Calu3 (cell line): ENCODE results near the gene UGT1A9. TPM values are rescaled to one million over a fixed set of nuclear protein-coding genes. Genes with fewer than 3 reads are reported as not detected.

Experiments used
- BruUV-seq: library from RNA; stranded (reverse); fragments of 400-500 nt; replicated peaks from 2 replicates; lab custom pipeline; 2021; lab: Mats Ljungman, UMichigan
- CTCF ChIA-PET: fragments of 300-600 bp; sonication (Branson Sonifier 250); formaldehyde crosslinking; loops from one replicate; lab custom pipeline; 2022; ENCODE audit warnings: antibody characterized with exemption; lab: Charles Lee
- DNase-seq: peaks from one replicate; pipeline ENCODE4 v3.0.0; 2022
- H3K27ac Mint-ChIP-seq: one replicate; pipeline ENCODE4 v1.8.0; 2022; ENCODE audit warnings: mixed read lengths; ENCODE audit not compliant: unreplicated experiment
- H3K27me3 Mint-ChIP-seq: one replicate; pipeline ENCODE4 v1.8.0; 2022; ENCODE audit warnings: mixed read lengths; ENCODE audit not compliant: unreplicated experiment
- H3K36me3 Mint-ChIP-seq: one replicate; pipeline ENCODE4 v1.8.0; 2022; ENCODE audit warnings: mild to moderate bottlenecking, moderate library complexity, mixed read lengths; ENCODE audit not compliant: insufficient read depth, unreplicated experiment
- H3K4me1 Mint-ChIP-seq: one replicate; pipeline ENCODE4 v1.8.0; 2022; ENCODE audit warnings: mild to moderate bottlenecking, low read depth, mixed read lengths; ENCODE audit not compliant: unreplicated experiment
- H3K4me3 Mint-ChIP-seq: one replicate; pipeline ENCODE4 v1.8.0; 2022; ENCODE audit warnings: mild to moderate bottlenecking, low read depth, moderate library complexity, mixed read lengths; ENCODE audit not compliant: unreplicated experiment
- H3K9me3 Mint-ChIP-seq: one replicate; pipeline ENCODE4 v1.8.0; 2022; ENCODE audit warnings: low read depth, mixed read lengths; ENCODE audit not compliant: unreplicated experiment
- intact Hi-C: fragments of 100-400 bp; cut with micrococcal nuclease; formaldehyde crosslinking; loops from one replicate; pipeline ENCODE4 v1.10.0; 2022; ENCODE audit not compliant: unreplicated experiment
- total RNA-seq: library from RNA; stranded (reverse); gene quantifications from 2 replicates; pipeline ENCODE4 v1.2.3, GENCODE V29; 2022
- TF ChIP-seq, protein P1 (sequence below): fragments of 200-600 bp; IDR thresholded peaks from one replicate; pipeline ENCODE4 v1.8.0; 2022; ENCODE audit warnings: antibody characterized with exemption; ENCODE audit not compliant: unreplicated experiment

The UGT1A9 gene
- total RNA-seq, 1 experiment from 2014 or later = 4.3 TPM

DNA sequence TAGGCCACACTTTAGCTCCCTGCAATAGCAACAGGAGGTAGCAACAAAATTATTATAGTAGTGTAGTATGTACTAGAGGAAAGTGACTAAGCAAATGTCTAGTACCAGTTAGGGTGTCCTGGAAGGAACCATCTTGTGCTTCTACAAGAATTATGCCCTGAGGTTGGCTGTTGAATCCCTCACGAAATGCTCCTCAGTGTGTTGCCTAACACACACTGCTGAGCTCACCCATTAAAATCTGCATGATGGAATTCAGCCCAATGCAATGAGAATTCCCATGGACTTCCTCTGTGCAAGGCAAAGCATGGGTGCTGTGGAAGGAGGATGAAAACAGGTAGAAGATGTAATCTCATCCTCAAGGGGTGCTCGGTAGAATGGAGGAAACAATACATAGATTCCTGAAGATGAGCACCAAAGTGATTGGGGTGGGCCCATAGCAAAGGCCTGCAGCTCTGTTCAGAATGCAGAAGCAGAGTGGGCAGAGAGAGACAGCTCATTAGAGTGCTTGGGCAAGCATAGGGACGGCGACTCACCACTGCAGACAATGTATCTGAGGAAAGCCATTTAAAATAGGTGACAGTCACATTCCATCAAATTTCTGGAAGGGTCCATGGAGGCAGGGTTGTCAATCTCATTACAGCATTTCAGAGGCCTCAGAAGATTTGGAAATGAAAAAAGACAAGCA, 8.8 kb downstream of the UGT1A9 start:
- TF ChIP-seq, protein P1, sequence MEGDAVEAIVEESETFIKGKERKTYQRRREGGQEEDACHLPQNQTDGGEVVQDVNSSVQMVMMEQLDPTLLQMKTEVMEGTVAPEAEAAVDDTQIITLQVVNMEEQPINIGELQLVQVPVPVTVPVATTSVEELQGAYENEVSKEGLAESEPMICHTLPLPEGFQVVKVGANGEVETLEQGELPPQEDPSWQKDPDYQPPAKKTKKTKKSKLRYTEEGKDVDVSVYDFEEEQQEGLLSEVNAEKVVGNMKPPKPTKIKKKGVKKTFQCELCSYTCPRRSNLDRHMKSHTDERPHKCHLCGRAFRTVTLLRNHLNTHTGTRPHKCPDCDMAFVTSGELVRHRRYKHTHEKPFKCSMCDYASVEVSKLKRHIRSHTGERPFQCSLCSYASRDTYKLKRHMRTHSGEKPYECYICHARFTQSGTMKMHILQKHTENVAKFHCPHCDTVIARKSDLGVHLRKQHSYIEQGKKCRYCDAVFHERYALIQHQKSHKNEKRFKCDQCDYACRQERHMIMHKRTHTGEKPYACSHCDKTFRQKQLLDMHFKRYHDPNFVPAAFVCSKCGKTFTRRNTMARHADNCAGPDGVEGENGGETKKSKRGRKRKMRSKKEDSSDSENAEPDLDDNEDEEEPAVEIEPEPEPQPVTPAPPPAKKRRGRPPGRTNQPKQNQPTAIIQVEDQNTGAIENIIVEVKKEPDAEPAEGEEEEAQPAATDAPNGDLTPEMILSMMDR = no peak
- H3K9me3 Mint-ChIP-seq = peaks cover 3% of the 10 kb centered on the region
- CTCF ChIA-PET = no interaction called here
- no peaks in the 10 kb centered on the region for H3K4me1 Mint-ChIP-seq
- intact Hi-C loops = no loop called here
- H3K27me3 Mint-ChIP-seq = no peaks in the 10 kb centered on the region
- H3K36me3 Mint-ChIP-seq = no peaks in the 10 kb centered on the region
- H3K4me3 Mint-ChIP-seq = no peak overlapping the region
- no TSS peak for BruUV-seq
- no peak overlapping the region for H3K27ac Mint-ChIP-seq
- DNase-seq = no peak

- CTCF ChIA-PET = no interaction called here
- Mint-ChIP-seq H3K27ac (no peak within 1 kb of the TSS), H3K4me1 (peaks cover 5% of the 10 kb centered on the region), H3K9me3 (no peaks in the 10 kb centered on the region), H3K27me3 (no peaks in the 10 kb centered on the region), H3K4me3 (no peak within 1 kb of the TSS), H3K36me3 (no peaks in the 10 kb centered on the region)
- intact Hi-C loops = no loop called here
- no TSS peak for BruUV-seq
- TF ChIP-seq, protein P1 = no peak
- no peak for DNase-seq
These were observed 9.9 kb downstream of the UGT1A9 start, which contains the start of gene UGT1A7 for GRCh38 chr2:233681521-233682099. Gene UGT1A7, plus strand, starts transcription at chr2:233681901. Its CDS starts 37 bp downstream, at chr2:233681938.

- TF ChIP-seq, protein P1 = no peak
- no TSS peak for BruUV-seq
These were observed 12.9 kb downstream of the UGT1A9 start for GRCh38 chr2:233684640-233685039.

GRCh38 chr2:233686928-233687327, 15.2 kb downstream of the UGT1A9 start:
- Mint-ChIP-seq H3K27me3 (no peaks in the 10 kb centered on the region), H3K9me3 (no peaks in the 10 kb centered on the region), H3K27ac (no peak overlapping the region), H3K4me1 (peaks cover 53% of the 10 kb centered on the region), H3K36me3 (peaks cover 17% of the 10 kb centered on the region), H3K4me3 (no peak overlapping the region)
- CTCF ChIA-PET = interaction anchor here (0.6 kb wide), 1 partner anchor 627 kb away, joined by 6 read pairs; no protein-coding TSS in a partner anchor
- BruUV-seq = no TSS peak
- intact Hi-C loops = no loop called here
- DNase-seq = no peak
- TF ChIP-seq, protein P1 = no peak

More at GRCh38 chr2:233684640-233685039, 12.9 kb downstream of the UGT1A9 start:
- no peak overlapping the region for H3K4me3 Mint-ChIP-seq
- CTCF ChIA-PET = no interaction called here
- H3K27ac Mint-ChIP-seq = no peak overlapping the region
- no peaks in the 10 kb centered on the region for H3K27me3 Mint-ChIP-seq
- intact Hi-C loops = no loop called here
- H3K9me3 Mint-ChIP-seq = no peaks in the 10 kb centered on the region
- H3K4me1 Mint-ChIP-seq = peaks cover 32% of the 10 kb centered on the region
- no peak for DNase-seq
- H3K36me3 Mint-ChIP-seq = no peaks in the 10 kb centered on the region
